Transverse colon (tissue), 4 donors: ENCODE data around the gene GPRIN3. TPM values are rescaled to one million over a fixed set of nuclear protein-coding genes. Genes with fewer than 3 reads are reported as not detected.
A peak's percentile ranks its signal among the peaks of the same experiment; 100 is the strongest.

Experiments
- DNase-seq: peaks from one replicate; pipeline ENCODE4 v3.0.0-alpha.2; 2019
- H3K27ac ChIP-seq, 4 donors: fragments of 200-600 bp; sonication (generic); 2 replicates each; pipeline ENCODE4 v1.5.1; 2016 to 2018; ENCODE audit warnings: inconsistent platforms in 4 of 4
- H3K27me3 ChIP-seq: fragments of 200-600 bp; sonication (generic); 2 replicates; pipeline ENCODE4 v1.5.1; 2017; ENCODE audit warnings: inconsistent platforms
- H3K36me3 ChIP-seq, 4 donors: fragments of 200-600 bp; sonication (generic); 2 replicates each; pipeline ENCODE4 v1.5.1; 2017 to 2019; ENCODE audit warnings: inconsistent platforms in 4 of 4
- H3K4me1 ChIP-seq, 4 donors: fragments of 200-600 bp; sonication (generic); 2 replicates each; pipeline ENCODE4 v1.5.1; 2017 to 2020; ENCODE audit warnings: inconsistent platforms in 4 of 4
- H3K4me3 ChIP-seq, 4 donors: fragments of 200-600 bp; sonication (generic); 1 replicate in 1 of 4; 2 replicates in 3 of 4; pipeline versions ENCODE4 v1.5.1 to v1.6.1; 2017 to 2019; ENCODE audit warnings: inconsistent platforms in 4 of 4
- H3K9me3 ChIP-seq, 2 donors: fragments of 200-600 bp; sonication (generic); 2 replicates each; pipeline ENCODE4 v1.5.1; 2017 to 2019; ENCODE audit warnings: inconsistent platforms in 2 of 2
- EP300 ChIP-seq: sonication (generic); formaldehyde crosslinking; IDR thresholded peaks from one replicate; pipeline ENCODE4 v1.6.1; 2017; ENCODE audit warnings: antibody characterized with exemption, low read depth
- POLR2A ChIP-seq: fragments of 450-650 bp; IDR thresholded peaks from one replicate; pipeline ENCODE4 v1.6.1; 2016; ENCODE audit warnings: antibody characterized with exemption, mild to moderate bottlenecking, moderate library complexity
- POLR2AphosphoS5 ChIP-seq, 3 donors: sonication (generic); formaldehyde crosslinking; IDR thresholded peaks; one replicate each; pipeline ENCODE4 v1.6.1; 2016; ENCODE audit warnings: antibody characterized with exemption in 3 of 3
- WGBS, 2 donors: methylation state at CpG; one replicate each; pipeline ENCODE4 v1.1.5; 2018; ENCODE audit warnings: low coverage in 1 of 2; 5-methylcytosine and 5-hydroxymethylcytosine counted together
- in situ Hi-C, 4 donors: fragments of 200-750 bp; cut with MboI; loops; one replicate each; pipeline versions ENCODE4 v1.15.0 to v1.15.1; 2017; ENCODE audit warnings: low sequenced_read_pairs in 3 of 4, low pct_ligation_motif_present in 1 of 4, low pct_unique_long_range_greater_than_20kb in 1 of 4
- intact Hi-C: fragments of 100-400 bp; cut with DNase I; formaldehyde crosslinking; loops from one replicate; pipeline ENCODE4 v1.15.1; 2023; ENCODE audit warnings: low total_unique reads
- total RNA-seq, 4 donors: library from RNA; depleted of rRNA; stranded (reverse); fragments of >200 nt; gene quantifications; one replicate each; pipeline ENCODE4 v1.1.0, GENCODE V29; 2016
- TF ChIP-seq, protein P1 (sequence below), 5 experiments: fragments of 200-600 bp in 3 of 5; fragments of 450-650 bp in 2 of 5; sonication (generic) in 3 of 5; IDR thresholded peaks; 1 replicate in 2 of 5; 2 replicates in 3 of 5; pipeline ENCODE4 v1.5.1; 2016 to 2017; ENCODE audit warnings: antibody characterized with exemption in 5 of 5, inconsistent platforms in 3 of 5, mild to moderate bottlenecking in 2 of 5, moderate library complexity in 1 of 5

The GPRIN3 gene
- total RNA-seq, 4 donors from 2014 or later: 10.1 to 21.4 (median 12.8) TPM

DNA sequence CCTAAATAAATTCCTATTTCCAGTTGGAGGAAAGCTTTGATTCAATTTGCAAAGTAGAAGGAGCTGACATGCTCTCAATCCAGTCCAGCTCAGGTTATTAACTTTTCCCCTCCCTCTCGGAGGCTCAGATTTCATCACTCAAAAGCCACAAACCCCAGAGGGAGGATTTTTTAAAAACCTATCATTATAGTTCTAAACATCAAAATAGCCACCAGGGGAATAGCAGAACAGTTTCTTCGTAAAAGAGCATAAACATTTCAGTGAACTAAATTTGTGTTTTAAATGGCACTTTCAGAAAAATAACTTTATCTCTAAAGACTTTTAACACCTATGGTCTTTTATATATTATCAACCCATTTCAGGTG lies 8.8 kb downstream of the GPRIN3 start:
- Histone ChIP-seq H3K36me3 (no peaks in the 10 kb centered on the region), H3K9me3 (no peaks in the 10 kb centered on the region), H3K27me3 (no peaks in the 10 kb centered on the region), H3K27ac (peak overlapping the region; percentile 81 to 88 (median 85)), H3K4me3 (peak overlapping the region in 2 of 4 donors; percentile 30 to 39), H3K4me1 (peaks cover 0 to 90% (median 56%) of the 10 kb centered on the region in 4 donors)
- TF ChIP-seq POLR2A (no peak), POLR2AphosphoS5 (IDR thresholded peaks at IDR 0.05) (no peak), EP300 (no peak)
- TF ChIP-seq, protein P1, sequence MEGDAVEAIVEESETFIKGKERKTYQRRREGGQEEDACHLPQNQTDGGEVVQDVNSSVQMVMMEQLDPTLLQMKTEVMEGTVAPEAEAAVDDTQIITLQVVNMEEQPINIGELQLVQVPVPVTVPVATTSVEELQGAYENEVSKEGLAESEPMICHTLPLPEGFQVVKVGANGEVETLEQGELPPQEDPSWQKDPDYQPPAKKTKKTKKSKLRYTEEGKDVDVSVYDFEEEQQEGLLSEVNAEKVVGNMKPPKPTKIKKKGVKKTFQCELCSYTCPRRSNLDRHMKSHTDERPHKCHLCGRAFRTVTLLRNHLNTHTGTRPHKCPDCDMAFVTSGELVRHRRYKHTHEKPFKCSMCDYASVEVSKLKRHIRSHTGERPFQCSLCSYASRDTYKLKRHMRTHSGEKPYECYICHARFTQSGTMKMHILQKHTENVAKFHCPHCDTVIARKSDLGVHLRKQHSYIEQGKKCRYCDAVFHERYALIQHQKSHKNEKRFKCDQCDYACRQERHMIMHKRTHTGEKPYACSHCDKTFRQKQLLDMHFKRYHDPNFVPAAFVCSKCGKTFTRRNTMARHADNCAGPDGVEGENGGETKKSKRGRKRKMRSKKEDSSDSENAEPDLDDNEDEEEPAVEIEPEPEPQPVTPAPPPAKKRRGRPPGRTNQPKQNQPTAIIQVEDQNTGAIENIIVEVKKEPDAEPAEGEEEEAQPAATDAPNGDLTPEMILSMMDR (IDR thresholded peaks at IDR 0.05): peak in 2 of 5 experiments; percentile 32 to 38
- intact Hi-C loops (no loop called here), in situ Hi-C loops (no loop called here)
- WGBS, 2 donors: 20 to 37% methylated on average over 2 of the region's 2 CpGs
- DNase-seq: no peak

DNA sequence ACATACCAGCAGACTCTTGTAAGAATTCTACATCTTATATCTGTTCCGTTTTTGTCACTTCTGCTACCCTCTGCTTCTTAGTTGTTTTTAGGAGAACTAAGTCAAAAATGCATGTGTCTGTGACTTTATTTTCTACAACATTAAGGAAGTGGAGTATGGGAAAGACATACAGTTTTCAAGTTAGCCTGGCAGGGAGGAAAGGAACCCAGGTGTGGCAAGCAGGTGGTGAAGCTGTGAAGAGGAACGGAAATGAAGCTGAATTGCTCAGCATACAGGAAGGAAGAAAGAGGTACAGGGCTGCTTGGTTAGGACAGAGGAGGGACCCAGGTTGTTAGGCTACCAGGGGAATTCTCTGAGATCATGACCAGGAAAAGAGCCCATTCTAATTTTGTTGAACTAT lies 9.4 kb downstream of the GPRIN3 start:
- no peaks in the 10 kb centered on the region for H3K27me3 ChIP-seq
- 24 to 27% methylated on average over 2 of the region's 2 CpGs for WGBS, 2 donors
- peak overlapping the region in 1 of 4 donors; percentile 39 for H3K4me3 ChIP-seq
- DNase-seq: peak; percentile 66
- peak overlapping the region; percentile 81 to 88 (median 85) for H3K27ac ChIP-seq
- TF ChIP-seq, protein P1 (IDR thresholded peaks at IDR 0.05): no peak
- TF ChIP-seq POLR2A (peak; percentile 12), EP300 (no peak), POLR2AphosphoS5 (IDR thresholded peaks at IDR 0.05) (peak in 2 of 3 donors; percentile 73 to 76)
- H3K9me3 ChIP-seq: no peaks in the 10 kb centered on the region
- intact Hi-C loops: no loop called here
- in situ Hi-C loops: no loop called here
- peaks cover 0 to 91% (median 55%) of the 10 kb centered on the region in 4 donors for H3K4me1 ChIP-seq
- no peaks in the 10 kb centered on the region for H3K36me3 ChIP-seq

DNA sequence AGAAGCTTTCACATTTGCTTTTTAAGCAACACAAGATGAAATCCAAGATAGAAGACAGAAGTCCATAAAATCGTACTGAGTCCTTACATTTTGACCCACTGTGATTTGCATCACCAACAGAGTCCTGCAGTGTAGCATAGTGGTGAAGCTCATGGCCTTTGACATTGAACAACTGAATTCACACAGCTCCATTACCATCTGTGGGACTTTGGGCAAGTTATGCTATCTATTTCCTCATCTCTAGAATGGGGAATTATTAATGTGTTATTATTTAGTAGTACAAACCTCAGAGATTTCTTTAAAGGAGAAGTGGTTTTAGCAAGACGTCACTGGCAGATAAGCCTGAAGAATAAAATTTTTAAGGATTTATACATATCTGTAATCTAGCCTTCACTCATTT lies 10.7 kb downstream of the GPRIN3 start:
- in situ Hi-C loops: no loop called here
- TF ChIP-seq, protein P1 (IDR thresholded peaks at IDR 0.05): no peak
- no peak for TF ChIP-seq EP300
- TF ChIP-seq POLR2AphosphoS5 (IDR thresholded peaks at IDR 0.05): no peak
- TF ChIP-seq POLR2A: no peak
- H3K9me3 ChIP-seq: no peaks in the 10 kb centered on the region
- no peaks in the 10 kb centered on the region for H3K36me3 ChIP-seq
- no peak overlapping the region for H3K4me3 ChIP-seq
- intact Hi-C loops: no loop called here
- peaks cover 0 to 86% (median 49%) of the 10 kb centered on the region in 4 donors for H3K4me1 ChIP-seq
- 48 to 79% methylated on average over 2 of the region's 2 CpGs for WGBS, 2 donors
- H3K27ac ChIP-seq: peak overlapping the region; percentile 81 to 88 (median 85)
- DNase-seq: no peak
- H3K27me3 ChIP-seq: no peaks in the 10 kb centered on the region

DNA sequence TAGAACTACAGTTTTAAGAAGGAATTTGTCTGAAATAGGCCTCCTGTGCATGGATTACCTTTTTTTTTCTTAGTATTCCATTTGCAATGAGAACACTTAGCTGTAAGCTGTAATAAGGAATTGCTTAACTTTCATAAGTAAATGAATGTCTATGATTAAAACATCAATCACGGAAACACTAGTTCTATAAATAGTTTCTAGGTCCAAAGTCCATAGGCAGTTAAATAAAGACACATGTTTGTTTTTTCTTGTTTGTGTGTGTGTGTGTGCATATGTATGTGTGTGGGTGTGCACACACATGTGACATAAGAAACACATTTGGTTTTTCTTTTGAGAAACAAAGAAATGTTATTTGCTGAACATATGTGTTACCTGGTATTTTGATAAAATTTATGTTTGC lies 11.2 kb downstream of the GPRIN3 start:
- WGBS, 2 donors: 29 to 33% methylated on average over 1 of the region's 1 CpG
- Histone ChIP-seq H3K27ac (peak overlapping the region; percentile 81 to 88 (median 85)), H3K4me3 (no peak overlapping the region), H3K9me3 (no peaks in the 10 kb centered on the region), H3K4me1 (peaks cover 0 to 82% (median 45%) of the 10 kb centered on the region in 4 donors), H3K27me3 (no peaks in the 10 kb centered on the region), H3K36me3 (no peaks in the 10 kb centered on the region)
- in situ Hi-C loops: no loop called here
- intact Hi-C loops: no loop called here
- DNase-seq: no peak
- TF ChIP-seq POLR2AphosphoS5 (IDR thresholded peaks at IDR 0.05): peak in 1 of 3 donors; percentile 74
- TF ChIP-seq, protein P1 (IDR thresholded peaks at IDR 0.05): no peak
